HepG2 (cell line): Measurements from ENCODE around the gene CCDC3. TPM values are rescaled to one million over a fixed set of nuclear protein-coding genes. Genes with fewer than 3 reads are reported as not detected.

Experiments used
- ATAC-seq: fragments of 200-7000 bp; cut with Tn5 transposase; 3 replicates; pipeline ENCODE4 v1.9.1; 2020; ENCODE audit warnings: mild to moderate bottlenecking, moderate library complexity
- BruUV-seq: library from RNA; stranded (reverse); fragments of 400-500 nt; replicated peaks from 2 replicates; lab custom pipeline; 2021; lab: Mats Ljungman, UMichigan
- CTCF ChIA-PET: fragments of 300-600 bp; formaldehyde crosslinking; extraction: SDS; loops from one replicate; lab custom pipeline; 2021; ENCODE audit warnings: low total read pairs, inconsistent platforms, low intra/inter-chr PET ratio; lab: Yijun Ruan, JAX
- POLR2A ChIA-PET: fragments of 350-600 bp; sonication (Branson Sonifier 250); formaldehyde crosslinking; loops from one replicate; lab custom pipeline; 2020; ENCODE audit warnings: antibody characterized with exemption, inconsistent platforms; lab: Yijun Ruan, JAX
- DNase-seq: peaks from one replicate; pipeline ENCODE4 v3.0.0-alpha.2; 2015; ENCODE audit warnings: low spot score
- FAIRE-seq: peaks from 3 replicates; lab custom pipeline; 2011; peaks lifted over from hg19 to GRCh38; lab: Jason Lieb, UNC
- H2AFZ ChIP-seq: one replicate; pipeline ENCODE4 v1.6.1; 2011; ENCODE audit warnings: low read length, inconsistent platforms
- H3K27ac ChIP-seq: fragments of 300-600 bp; 3 replicates; pipeline ENCODE4 v1.8.0; 2011; ENCODE audit warnings: mixed run types, mild to moderate bottlenecking, mixed read lengths, low read length, inconsistent platforms; ENCODE audit not compliant: insufficient read depth; ENCODE audit errors: extremely low read length
- H3K27me3 ChIP-seq, 2 experiments: fragments of 200-600 bp in 1 of 2; 2 replicates in 1 of 2; 3 replicates in 1 of 2; pipeline versions ENCODE4 v1.6.0 to v1.8.0; 2011; ENCODE audit warnings: low read length in 2 of 2, mild to moderate bottlenecking in 2 of 2, moderate library complexity in 2 of 2, inconsistent platforms in 1 of 2; ENCODE audit not compliant: insufficient read depth in 2 of 2, control insufficient read depth in 1 of 2
- H3K36me3 ChIP-seq, 2 experiments: fragments of 200-600 bp in 1 of 2; replicated peaks in 1 of 2; 2 replicates in 1 of 2; 3 replicates in 1 of 2; pipeline versions ENCODE4 v1.5.1 to v1.8.0; 2011; ENCODE audit warnings: low read length in 2 of 2, inconsistent platforms in 1 of 2; ENCODE audit not compliant: insufficient read depth in 2 of 2, control insufficient read depth in 1 of 2
- H3K4me1 ChIP-seq: 2 replicates; pipeline ENCODE4 v1.5.1; 2012; ENCODE audit warnings: low read length, inconsistent platforms; ENCODE audit not compliant: insufficient read depth
- H3K4me2 ChIP-seq: 2 replicates; pipeline ENCODE4 v1.6.0; 2011; ENCODE audit warnings: low read depth, low read length, inconsistent platforms
- H3K4me3 ChIP-seq, 3 experiments: fragments of 200-600 bp in 1 of 3; sonication (generic), shearing (Covaris generic) in 1 of 3; replicated peaks in 1 of 3; 2 replicates each; pipeline ENCODE4 v1.5.1; 2011 to 2016; ENCODE audit warnings: low read length in 3 of 3, inconsistent platforms in 2 of 3, low read depth in 2 of 3, mild to moderate bottlenecking in 2 of 3, control low read depth in 1 of 3, mixed read lengths in 1 of 3; ENCODE audit not compliant: insufficient read depth in 1 of 3
- H3K79me2 ChIP-seq: one replicate; pipeline ENCODE4 v1.6.1; 2011; ENCODE audit warnings: low read length, inconsistent platforms; ENCODE audit not compliant: insufficient read depth
- H3K9ac ChIP-seq: 2 replicates; pipeline ENCODE4 v1.6.0; 2011; ENCODE audit warnings: mild to moderate bottlenecking, low read depth, low read length, inconsistent platforms; ENCODE audit not compliant: insufficient read depth
- H3K9me3 ChIP-seq: 2 replicates; pipeline ENCODE4 v1.5.1; 2012; ENCODE audit warnings: mild to moderate bottlenecking, low read length
- H4K20me1 ChIP-seq: 2 replicates; pipeline ENCODE4 v1.6.0; 2011; ENCODE audit warnings: inconsistent platforms, mild to moderate bottlenecking, low read length, moderate library complexity; ENCODE audit not compliant: insufficient read depth
- FOXK1 ChIP-seq: sonication (generic); formaldehyde crosslinking; IDR thresholded peaks from 2 replicates; pipeline ENCODE4 v1.4.0; 2020; ENCODE audit warnings: low read depth, missing genetic modification reagents, borderline replicate concordance
- GTF3A ChIP-seq: sonication (generic); formaldehyde crosslinking; conservative IDR thresholded peaks from 2 replicates; pipeline ENCODE4 v1.4.0; 2020; ENCODE audit warnings: mild to moderate bottlenecking, missing genetic modification reagents
- HMGA1 ChIP-seq: sonication (generic); formaldehyde crosslinking; conservative IDR thresholded peaks from 2 replicates; pipeline ENCODE4 v1.4.0; 2020; ENCODE audit warnings: missing genetic modification reagents
- MIER2 ChIP-seq: IDR thresholded peaks from 2 replicates; pipeline ENCODE4 v1.6.1; 2016; ENCODE audit warnings: missing biosample characterization, missing genetic modification reagents
- PCBP2 ChIP-seq: fragments of 200-400 bp; formaldehyde crosslinking; optimal IDR thresholded peaks from 2 replicates; pipeline ENCODE3; 2018; ENCODE audit warnings: low read length, low read depth; ENCODE audit not compliant: poor library complexity, severe bottlenecking
- POLR2G ChIP-seq: fragments of 200-400 bp; formaldehyde crosslinking; IDR thresholded peaks from 2 replicates; pipeline ENCODE4 v1.6.1; 2018; ENCODE audit warnings: mild to moderate bottlenecking, low read depth, low read length, moderate library complexity
- RBFOX2 ChIP-seq: fragments of 200-400 bp; formaldehyde crosslinking; IDR thresholded peaks from 2 replicates; pipeline ENCODE4 v1.6.1; 2017; ENCODE audit warnings: low read depth, mild to moderate bottlenecking, low read length
- SETDB1 ChIP-seq: sonication (generic); formaldehyde crosslinking; IDR thresholded peaks from 2 replicates; pipeline ENCODE4 v1.5.1; 2020; ENCODE audit warnings: missing genetic modification reagents, mild to moderate bottlenecking, borderline replicate concordance
- SIX1 ChIP-seq: sonication (generic); formaldehyde crosslinking; IDR thresholded peaks from 2 replicates; pipeline ENCODE4 v1.4.0; 2020; ENCODE audit warnings: missing genetic modification reagents, borderline replicate concordance
- ZNF383 ChIP-seq: sonication (generic); formaldehyde crosslinking; IDR thresholded peaks from 2 replicates; pipeline ENCODE4 v1.4.0; 2020; ENCODE audit warnings: missing genetic modification reagents, mild to moderate bottlenecking, borderline replicate concordance
- WGBS: methylation state at CpG from one replicate; pipeline ENCODE4 v1.1.6; 2017; ENCODE audit warnings: low lambda C conversion rate; 5-methylcytosine and 5-hydroxymethylcytosine counted together
- in situ Hi-C: cut with HindIII; loops from 2 replicates; pipeline ENCODE4 v1.10.0; 2017; ENCODE audit warnings: low pct_unique_long_range_greater_than_20kb; ENCODE audit not compliant: extremely low pct_ligation_motif_present
- intact Hi-C: fragments of 100-400 bp; cut with micrococcal nuclease; formaldehyde crosslinking; loops from one replicate; pipeline ENCODE4 v1.10.0; 2022; ENCODE audit not compliant: unreplicated experiment
- polyA plus RNA-seq, 8 experiments: library from polyadenylated mRNA; depleted of rRNA in 3 of 8; stranded (reverse) in 7 of 8; unstranded in 1 of 8; fragments of >200 nt; fragmentation: Illumina TruSeq in 4 of 8; extraction: Trizol in 4 of 8; gene quantifications; 2 replicates each; pipeline versions ENCODE4 v1.2.1 to v1.2.3, GENCODE V29; 2011 to 2016; ENCODE audit warnings: low read depth in 4 of 8, missing spikeins in 1 of 8, mixed read lengths in 1 of 8; ENCODE audit not compliant: insufficient read depth in 1 of 8
- total RNA-seq, 5 experiments: library from RNA; depleted of rRNA; stranded (reverse); fragments of >200 nt; fragmentation: Illumina TruSeq; extraction: Trizol; gene quantifications; 2 replicates each; pipeline ENCODE4 v1.2.3, GENCODE V29; 2016; ENCODE audit warnings: low read depth in 1 of 5
- TF ChIP-seq, protein P1 (sequence below): sonication (generic); formaldehyde crosslinking; IDR thresholded peaks from 2 replicates; pipeline ENCODE4 v1.5.0; 2020; ENCODE audit warnings: missing genetic modification reagents
- TF ChIP-seq, protein P2 (sequence below): sonication (generic); formaldehyde crosslinking; IDR thresholded peaks from 2 replicates; pipeline ENCODE4 v1.8.0; 2022; ENCODE audit warnings: missing genetic modification reagents, low read depth, mild to moderate bottlenecking, borderline replicate concordance
- TF ChIP-seq, protein P3 (sequence below): sonication (generic); formaldehyde crosslinking; IDR thresholded peaks from 2 replicates; pipeline ENCODE4 v1.5.1; 2020; ENCODE audit warnings: mild to moderate bottlenecking, moderate library complexity, missing genetic modification reagents
- TF ChIP-seq, protein P4 (sequence below): sonication (generic); formaldehyde crosslinking; IDR thresholded peaks from 2 replicates; pipeline ENCODE4 v1.5.0; 2020; ENCODE audit warnings: missing genetic modification reagents, mild to moderate bottlenecking, borderline replicate concordance

CCDC3 gene
- total and polyA plus RNA-seq, 2 of the 13 experiments (the other 11 are each of a cell fraction or from before 2014, with no cell fraction given) = not detected

DNA sequence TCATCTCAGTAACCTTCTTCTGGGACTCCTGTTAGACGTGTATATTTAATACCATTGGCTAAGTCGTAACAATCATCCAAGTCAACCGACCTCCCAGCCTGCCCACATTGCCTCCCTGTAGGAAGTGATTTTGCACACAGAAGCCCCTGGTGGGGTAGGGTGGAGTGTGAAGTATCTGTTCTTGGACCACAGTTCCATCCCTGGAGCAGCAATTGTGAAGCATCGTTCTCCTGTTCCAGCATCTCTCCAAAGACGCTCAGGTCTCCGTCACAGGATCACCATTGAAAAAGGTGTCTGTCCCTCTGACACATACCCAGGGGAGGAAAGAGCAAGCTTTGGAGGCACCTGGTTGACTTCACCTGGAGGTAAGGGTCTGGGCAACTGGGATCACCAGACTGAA is 72.9 kb downstream of the CCDC3 start:
- no peak overlapping the region for H2AFZ ChIP-seq
- in situ Hi-C loops = no loop called here
- DNase-seq (no peak), FAIRE-seq (no peak), ATAC-seq (no peak)
- CTCF ChIA-PET = no interaction called here
- no peaks in the 10 kb centered on the region for H3K36me3 ChIP-seq
- POLR2A ChIA-PET = no interaction called here
- H3K9ac ChIP-seq = no peak overlapping the region
- H3K4me2 ChIP-seq = no peak overlapping the region
- H3K9me3 ChIP-seq = no peaks in the 10 kb centered on the region
- no peak overlapping the region for H3K4me3 ChIP-seq
- H4K20me1 ChIP-seq = no peaks in the 10 kb centered on the region
- 44% methylated on average over 6 of the region's 6 CpGs for WGBS
- H3K27me3 ChIP-seq = peaks cover 0 to 7% of the 10 kb centered on the region in 2 experiments; a peak in 1 of 5 replicates
- intact Hi-C loops = no loop called here
- TF ChIP-seq HMGA1 (CRISPR knock-in tag) (no peak), SIX1 (no peak), SETDB1 (CRISPR knock-in tag) (no peak), FOXK1 (CRISPR knock-in tag) (no peak), GTF3A (CRISPR knock-in tag) (no peak), RBFOX2 (no peak), ZNF383 (CRISPR knock-in tag) (no peak), POLR2G (no peak), MIER2 (CRISPR knock-in tag) (no peak), PCBP2 (no peak)
- TF ChIP-seq, protein P1, sequence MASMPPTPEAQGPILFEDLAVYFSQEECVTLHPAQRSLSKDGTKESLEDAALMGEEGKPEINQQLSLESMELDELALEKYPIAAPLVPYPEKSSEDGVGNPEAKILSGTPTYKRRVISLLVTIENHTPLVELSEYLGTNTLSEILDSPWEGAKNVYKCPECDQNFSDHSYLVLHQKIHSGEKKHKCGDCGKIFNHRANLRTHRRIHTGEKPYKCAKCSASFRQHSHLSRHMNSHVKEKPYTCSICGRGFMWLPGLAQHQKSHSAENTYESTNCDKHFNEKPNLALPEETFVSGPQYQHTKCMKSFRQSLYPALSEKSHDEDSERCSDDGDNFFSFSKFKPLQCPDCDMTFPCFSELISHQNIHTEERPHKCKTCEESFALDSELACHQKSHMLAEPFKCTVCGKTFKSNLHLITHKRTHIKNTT (CRISPR knock-in tag) = no peak
- TF ChIP-seq, protein P2, sequence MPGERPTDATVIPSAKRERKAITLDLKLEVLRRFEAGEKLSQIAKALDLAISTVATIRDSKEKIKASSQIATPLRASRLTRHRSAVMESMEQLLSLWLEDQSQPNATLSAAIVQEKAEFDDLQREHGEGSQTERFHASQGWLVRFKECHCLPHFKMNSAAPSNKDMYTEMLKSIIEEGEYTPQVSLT (CRISPR knock-in tag) = no peak
- TF ChIP-seq, protein P3, sequence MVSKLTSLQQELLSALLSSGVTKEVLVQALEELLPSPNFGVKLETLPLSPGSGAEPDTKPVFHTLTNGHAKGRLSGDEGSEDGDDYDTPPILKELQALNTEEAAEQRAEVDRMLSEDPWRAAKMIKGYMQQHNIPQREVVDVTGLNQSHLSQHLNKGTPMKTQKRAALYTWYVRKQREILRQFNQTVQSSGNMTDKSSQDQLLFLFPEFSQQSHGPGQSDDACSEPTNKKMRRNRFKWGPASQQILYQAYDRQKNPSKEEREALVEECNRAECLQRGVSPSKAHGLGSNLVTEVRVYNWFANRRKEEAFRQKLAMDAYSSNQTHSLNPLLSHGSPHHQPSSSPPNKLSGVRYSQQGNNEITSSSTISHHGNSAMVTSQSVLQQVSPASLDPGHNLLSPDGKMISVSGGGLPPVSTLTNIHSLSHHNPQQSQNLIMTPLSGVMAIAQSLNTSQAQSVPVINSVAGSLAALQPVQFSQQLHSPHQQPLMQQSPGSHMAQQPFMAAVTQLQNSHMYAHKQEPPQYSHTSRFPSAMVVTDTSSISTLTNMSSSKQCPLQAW = no peak
- TF ChIP-seq, protein P4, sequence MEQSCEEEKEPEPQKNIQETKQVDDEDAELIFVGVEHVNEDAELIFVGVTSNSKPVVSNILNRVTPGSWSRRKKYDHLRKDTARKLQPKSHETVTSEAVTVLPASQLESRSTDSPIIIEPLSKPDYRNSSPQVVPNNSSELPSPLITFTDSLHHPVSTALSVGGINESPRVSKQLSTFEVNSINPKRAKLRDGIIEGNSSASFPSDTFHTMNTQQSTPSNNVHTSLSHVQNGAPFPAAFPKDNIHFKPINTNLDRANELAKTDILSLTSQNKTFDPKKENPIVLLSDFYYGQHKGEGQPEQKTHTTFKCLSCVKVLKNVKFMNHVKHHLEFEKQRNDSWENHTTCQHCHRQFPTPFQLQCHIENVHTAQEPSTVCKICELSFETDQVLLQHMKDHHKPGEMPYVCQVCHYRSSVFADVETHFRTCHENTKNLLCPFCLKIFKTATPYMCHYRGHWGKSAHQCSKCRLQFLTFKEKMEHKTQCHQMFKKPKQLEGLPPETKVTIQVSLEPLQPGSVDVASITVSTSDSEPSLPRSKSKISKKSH (CRISPR knock-in tag) = no peak
- no peaks in the 10 kb centered on the region for H3K79me2 ChIP-seq
- BruUV-seq = no TSS peak
- no peaks in the 10 kb centered on the region for H3K4me1 ChIP-seq
- H3K27ac ChIP-seq = no peak overlapping the region
